Measurements from ENCODE around the gene RABL2B.

- TF ChIP-seq CTCF (IDR thresholded peaks at IDR 0.05; ENCODE audit: poor library complexity) (peak; percentile 6), EZH2 (IDR thresholded peaks at IDR 0.05; ENCODE audit: borderline replicate concordance) (no peak), EZH2phosphoT487 (IDR thresholded peaks at IDR 0.05; ENCODE audit: low read depth, severe bottlenecking, unreplicated experiment) (no peak)
These were observed 49.7 kb downstream of the RABL2B start for GRCh38 chr22:50733521-50734342.
